ENCODE data around the gene TMEM255B. TPM values are rescaled to one million over a fixed set of nuclear protein-coding genes. Genes with fewer than 3 reads are reported as not detected.
"Not testable (repeated sequence)": the region's sequence is repeated elsewhere in the genome, so short reads cannot be mapped to it uniquely, and the experiment has no call there.

TMEM255B gene
- total RNA-seq, 1 experiment from 2014 or later = 26.3 TPM

GRCh38 chr13:113826446-113826845 lies 67.4 kb downstream of the TMEM255B start:
- H3K27me3 ChIP-seq (ENCODE audit: control insufficient read depth, insufficient read depth, low read length); H3K4me3 ChIP-seq (ENCODE audit: low read depth in 2 of 2, low read length in 2 of 2); POLR2A ChIA-PET; H3K36me3 ChIP-seq (ENCODE audit: control insufficient read depth, insufficient read depth, low read length); BruUV-seq (replicated peaks); in situ Hi-C loops (cut with HindIII; ENCODE audit: low pct_unique_long_range_greater_than_20kb, low sequenced_read_pairs); H3K27ac ChIP-seq (ENCODE audit: low read length); ATAC-seq; intact Hi-C loops (cut with micrococcal nuclease; ENCODE audit: unreplicated experiment); CTCF ChIA-PET; DNase-seq (ENCODE audit: low read depth, low spot score); H3K9me3 ChIP-seq (ENCODE audit: control insufficient read depth, insufficient read depth, low read depth, low read length); H3K4me1 ChIP-seq (ENCODE audit: control insufficient read depth, insufficient read depth, low read length): not testable (repeated sequence)

GRCh38 chr13:113827021-113827420 lies 68.0 kb downstream of the TMEM255B start:
- ChIA-PET CTCF (no interaction called here), POLR2A (no interaction called here)
- ATAC-seq (no peak), DNase-seq (ENCODE audit: low read depth, low spot score) (no peak)
- H3K4me3 ChIP-seq (ENCODE audit: low read depth in 2 of 2, low read length in 2 of 2) = no peak overlapping the region
- H3K9me3 ChIP-seq (ENCODE audit: control insufficient read depth, insufficient read depth, low read depth, low read length) = no peaks in the 10 kb centered on the region
- TF ChIP-seq TCF7L2 (IDR thresholded peaks at IDR 0.05; ENCODE audit: low read depth, low read length) (no peak), SIN3A (IDR thresholded peaks at IDR 0.05; ENCODE audit: borderline replicate concordance, insufficient read depth, low read depth, low read length) (no peak), POLR2AphosphoS5 (IDR thresholded peaks at IDR 0.05; ENCODE audit: low read depth, low read length) (no peak), REST (IDR thresholded peaks at IDR 0.05; ENCODE audit: insufficient read depth in 1 of 2, low read depth in 2 of 2, low read length in 1 of 2) (no peak), CTCF (IDR thresholded peaks at IDR 0.05) (no peak)
- no peak overlapping the region for H3K27ac ChIP-seq (ENCODE audit: low read length)
- no peaks in the 10 kb centered on the region for H3K36me3 ChIP-seq (ENCODE audit: control insufficient read depth, insufficient read depth, low read length)
- no TSS peak for BruUV-seq (replicated peaks)
- intact Hi-C loops (cut with micrococcal nuclease; ENCODE audit: unreplicated experiment) = no loop called here
- in situ Hi-C loops (cut with HindIII; ENCODE audit: low pct_unique_long_range_greater_than_20kb, low sequenced_read_pairs) = no loop called here
- no peaks in the 10 kb centered on the region for H3K27me3 ChIP-seq (ENCODE audit: control insufficient read depth, insufficient read depth, low read length)
- H3K4me1 ChIP-seq (ENCODE audit: control insufficient read depth, insufficient read depth, low read length) = peaks cover 8% of the 10 kb centered on the region

- ChIA-PET POLR2A (no interaction called here), CTCF (no interaction called here)
- Histone ChIP-seq H3K27ac (ENCODE audit: low read length) (no peak overlapping the region), H3K9me3 (ENCODE audit: control insufficient read depth, insufficient read depth, low read depth, low read length) (no peaks in the 10 kb centered on the region), H3K4me1 (ENCODE audit: control insufficient read depth, insufficient read depth, low read length) (peaks cover 16% of the 10 kb centered on the region), H3K36me3 (ENCODE audit: control insufficient read depth, insufficient read depth, low read length) (no peaks in the 10 kb centered on the region), H3K4me3 (ENCODE audit: low read depth in 2 of 2, low read length in 2 of 2) (no peak overlapping the region), H3K27me3 (ENCODE audit: control insufficient read depth, insufficient read depth, low read length) (no peaks in the 10 kb centered on the region)
- no peak for DNase-seq (ENCODE audit: low read depth, low spot score)
- no TSS peak for BruUV-seq (replicated peaks)
- intact Hi-C loops (cut with micrococcal nuclease; ENCODE audit: unreplicated experiment) = no loop called here
- in situ Hi-C loops (cut with HindIII; ENCODE audit: low pct_unique_long_range_greater_than_20kb, low sequenced_read_pairs) = no loop called here
- TF ChIP-seq POLR2AphosphoS5 (IDR thresholded peaks at IDR 0.05; ENCODE audit: low read depth, low read length) (no peak), SIN3A (IDR thresholded peaks at IDR 0.05; ENCODE audit: borderline replicate concordance, insufficient read depth, low read depth, low read length) (no peak), REST (IDR thresholded peaks at IDR 0.05; ENCODE audit: insufficient read depth in 1 of 2, low read depth in 2 of 2, low read length in 1 of 2) (no peak), TCF7L2 (IDR thresholded peaks at IDR 0.05; ENCODE audit: low read depth, low read length) (no peak), CTCF (IDR thresholded peaks at IDR 0.05) (no peak)
- ATAC-seq = no peak
These were observed 69.3 kb downstream of the TMEM255B start for GRCh38 chr13:113828282-113828825.

All from Panc1 (cell line).